OCI-LY3 (cell line): ENCODE results near the gene SPINT2.
"Not testable (repeated sequence)": the region's sequence is repeated elsewhere in the genome, so short reads cannot be mapped to it uniquely, and the experiment has no call there.

ENCODE experiments used
- H2AFZ ChIP-seq: fragments of 200-600, 300-600 bp; shearing (Covaris generic); 2 replicates; pipeline ENCODE4 v1.6.0; 2014; ENCODE audit warnings: antibody characterized with exemption, low read depth, low read length
- H3K27ac ChIP-seq: fragments of 200-600, 300-600 bp; sonication (generic); 2 replicates; pipeline ENCODE4 v1.5.1; 2014; ENCODE audit warnings: mild to moderate bottlenecking, low read length, moderate library complexity, mixed read lengths
- H3K27me3 ChIP-seq: fragments of 200-600, 300-600 bp; sonication (generic); 2 replicates; pipeline ENCODE4 v1.6.1; 2014; ENCODE audit warnings: low read depth, low read length, mixed read lengths
- H3K36me3 ChIP-seq: fragments of 200-600, 300-600 bp; sonication (generic); replicated peaks from 2 replicates; pipeline ENCODE3; 2014; ENCODE audit warnings: low read depth, low read length, mixed read lengths
- H3K4me1 ChIP-seq: fragments of 300-600, 200-600 bp; sonication (generic); 2 replicates; pipeline ENCODE4 v1.6.1; 2014; ENCODE audit warnings: low read length, mixed read lengths
- H3K4me2 ChIP-seq: fragments of 200-600, 300-600 bp; sonication (generic); 2 replicates; pipeline ENCODE4 v1.6.1; 2014; ENCODE audit warnings: low read length, mixed read lengths
- H3K4me3 ChIP-seq: fragments of 300-600, 200-600 bp; sonication (generic); 2 replicates; pipeline ENCODE4 v1.5.1; 2014; ENCODE audit warnings: antibody characterized with exemption, mild to moderate bottlenecking, low read length, moderate library complexity
- H3K79me2 ChIP-seq: fragments of 300-600, 200-600 bp; shearing (Covaris generic); 2 replicates; pipeline ENCODE4 v1.6.1; 2014; ENCODE audit warnings: mild to moderate bottlenecking, low read length, mixed read lengths
- H3K9ac ChIP-seq: fragments of 300-600, 200-600 bp; shearing (Covaris generic); 2 replicates; pipeline ENCODE4 v1.6.0; 2014; ENCODE audit warnings: mild to moderate bottlenecking, low read length, moderate library complexity
- H3K9me3 ChIP-seq: fragments of 200-600, 300-600 bp; shearing (Covaris generic); 2 replicates; pipeline ENCODE4 v1.6.1; 2014; ENCODE audit warnings: low read length, mixed read lengths; ENCODE audit not compliant: insufficient read depth
- H4K20me1 ChIP-seq: fragments of 200-600, 300-600 bp; sonication (generic); 2 replicates; pipeline ENCODE4 v1.6.1; 2016; ENCODE audit warnings: low read length, mixed read lengths; ENCODE audit not compliant: insufficient read depth
- CTCF ChIP-seq: fragments of 200-600, 300-600 bp; sonication (generic); IDR thresholded peaks from 2 replicates; pipeline ENCODE4 v1.5.1; 2014; ENCODE audit warnings: antibody characterized with exemption, low read length, low read depth
- EZH2phosphoT487 ChIP-seq: fragments of 200-600 bp; shearing (Covaris generic); IDR thresholded peaks from 2 replicates; pipeline ENCODE4 v1.6.1; 2018; ENCODE audit warnings: antibody characterized with exemption, mixed run types, low read depth

The SPINT2 gene

GRCh38 chr19:38224014-38224862 lies 40.1 kb upstream of the SPINT2 start, which contains the start of gene DPF1:
Gene DPF1, minus strand, starts transcription at chr19:38224222. Its CDS starts 80 bp downstream, at chr19:38224142.
- H3K4me2 ChIP-seq = peak within 1 kb of the TSS; percentile 79
- H3K9ac ChIP-seq = peak within 1 kb of the TSS; percentile 51
- H3K27ac ChIP-seq = no peak within 1 kb of the TSS
- peaks cover 7% of the 10 kb centered on the region for H3K27me3 ChIP-seq
- H3K36me3 ChIP-seq = no peaks in the 10 kb centered on the region
- TF ChIP-seq EZH2phosphoT487 (no peak), CTCF (peak; percentile 53)
- no peaks in the 10 kb centered on the region for H3K9me3 ChIP-seq
- no peaks in the 10 kb centered on the region for H4K20me1 ChIP-seq
- peaks cover 11% of the 10 kb centered on the region for H3K4me1 ChIP-seq
- H2AFZ ChIP-seq = peak within 1 kb of the TSS; percentile 72; the same call in 1 of the 2 replicates
- peak within 1 kb of the TSS; percentile 78 for H3K4me3 ChIP-seq
- H3K79me2 ChIP-seq = no peaks in the 10 kb centered on the region

GRCh38 chr19:38224863-38225218 lies 39.5 kb upstream of the SPINT2 start:
- H3K27ac ChIP-seq, H3K27me3 ChIP-seq, H4K20me1 ChIP-seq, H3K36me3 ChIP-seq, H3K9me3 ChIP-seq, H3K79me2 ChIP-seq: not testable (repeated sequence)
- Histone ChIP-seq H3K9ac (peak overlapping the region; percentile 51; the same call in 1 of the 2 replicates), H3K4me3 (peak overlapping the region; percentile 78), H3K4me2 (peak overlapping the region; percentile 79), H2AFZ (peak overlapping the region; percentile 72; the same call in 1 of the 2 replicates), H3K4me1 (peaks cover 11% of the 10 kb centered on the region)

- Histone ChIP-seq H3K4me2 (no peak overlapping the region), H3K9ac (no peak overlapping the region), H3K4me3 (no peak overlapping the region)
Measured at GRCh38 chr19:38227287-38228004, 36.9 kb upstream of the SPINT2 start.

GRCh38 chr19:38228005-38228377 lies 36.4 kb upstream of the SPINT2 start:
- Histone ChIP-seq H4K20me1 (no peaks in the 10 kb centered on the region), H3K4me2 (no peak overlapping the region), H3K36me3 (no peaks in the 10 kb centered on the region), H3K27me3 (peaks cover 16% of the 10 kb centered on the region), H3K9me3 (no peaks in the 10 kb centered on the region), H3K4me3 (no peak overlapping the region), H3K27ac (no peak overlapping the region), H2AFZ (no peak overlapping the region), H3K79me2 (no peaks in the 10 kb centered on the region), H3K4me1 (peaks cover 11% of the 10 kb centered on the region), H3K9ac (no peak overlapping the region)
- TF ChIP-seq CTCF (no peak), EZH2phosphoT487 (no peak)

More at GRCh38 chr19:38227287-38228004, 36.9 kb upstream of the SPINT2 start:
- no peak overlapping the region for H2AFZ ChIP-seq
- no peaks in the 10 kb centered on the region for H3K36me3 ChIP-seq
- H3K79me2 ChIP-seq = no peaks in the 10 kb centered on the region
- H3K4me1 ChIP-seq = peaks cover 11% of the 10 kb centered on the region
- no peaks in the 10 kb centered on the region for H3K9me3 ChIP-seq
- no peak for TF ChIP-seq EZH2phosphoT487
- no peak for TF ChIP-seq CTCF
- H3K27ac ChIP-seq = no peak overlapping the region
- H4K20me1 ChIP-seq = no peaks in the 10 kb centered on the region
- H3K27me3 ChIP-seq = peaks cover 16% of the 10 kb centered on the region
